PC-9 (cell line): ENCODE data around the gene CMTM4.

Experiments
- EZH2 ChIP-seq: fragments of 200-600 bp; sonication (generic); IDR thresholded peaks from 2 replicates; pipeline ENCODE4 v1.8.0; 2017; ENCODE audit warnings: antibody characterized with exemption, low read depth
- TF ChIP-seq, protein P1 (sequence below): fragments of 200-600 bp; sonication (generic); conservative IDR thresholded peaks from 2 replicates; pipeline ENCODE4 v1.6.1; 2017; ENCODE audit warnings: mixed run types, antibody characterized with exemption, mild to moderate bottlenecking, moderate library complexity

DNA sequence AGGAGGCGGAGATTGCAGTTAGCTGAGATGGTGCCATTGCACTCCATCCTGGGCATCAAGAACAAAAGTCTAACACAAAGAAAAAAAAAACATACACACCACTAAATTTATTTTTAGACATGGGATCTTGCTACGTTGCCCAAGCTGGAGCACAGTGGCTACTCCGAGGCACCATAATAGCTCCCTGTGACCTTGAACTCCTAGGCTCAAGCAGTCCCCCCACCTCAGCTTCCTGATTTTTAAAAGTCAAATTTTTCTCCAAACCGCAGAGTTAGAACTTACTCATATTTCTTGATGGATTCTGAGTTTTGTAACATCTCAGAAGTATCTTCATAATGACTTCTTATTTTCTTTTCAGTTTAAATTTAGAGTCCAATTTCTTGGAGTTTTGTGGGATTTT, 3.4 kb downstream of the CMTM4 start:
- no peak for TF ChIP-seq EZH2
- TF ChIP-seq, protein P1, sequence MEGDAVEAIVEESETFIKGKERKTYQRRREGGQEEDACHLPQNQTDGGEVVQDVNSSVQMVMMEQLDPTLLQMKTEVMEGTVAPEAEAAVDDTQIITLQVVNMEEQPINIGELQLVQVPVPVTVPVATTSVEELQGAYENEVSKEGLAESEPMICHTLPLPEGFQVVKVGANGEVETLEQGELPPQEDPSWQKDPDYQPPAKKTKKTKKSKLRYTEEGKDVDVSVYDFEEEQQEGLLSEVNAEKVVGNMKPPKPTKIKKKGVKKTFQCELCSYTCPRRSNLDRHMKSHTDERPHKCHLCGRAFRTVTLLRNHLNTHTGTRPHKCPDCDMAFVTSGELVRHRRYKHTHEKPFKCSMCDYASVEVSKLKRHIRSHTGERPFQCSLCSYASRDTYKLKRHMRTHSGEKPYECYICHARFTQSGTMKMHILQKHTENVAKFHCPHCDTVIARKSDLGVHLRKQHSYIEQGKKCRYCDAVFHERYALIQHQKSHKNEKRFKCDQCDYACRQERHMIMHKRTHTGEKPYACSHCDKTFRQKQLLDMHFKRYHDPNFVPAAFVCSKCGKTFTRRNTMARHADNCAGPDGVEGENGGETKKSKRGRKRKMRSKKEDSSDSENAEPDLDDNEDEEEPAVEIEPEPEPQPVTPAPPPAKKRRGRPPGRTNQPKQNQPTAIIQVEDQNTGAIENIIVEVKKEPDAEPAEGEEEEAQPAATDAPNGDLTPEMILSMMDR: no peak
